GM12878 (cell line): Measurements from ENCODE around the gene FAM53B. TPM values are rescaled to one million over a fixed set of nuclear protein-coding genes. Genes with fewer than 3 reads are reported as not detected.

ENCODE experiments used
- ATAC-seq: fragments of 200-7000 bp; cut with Tn5 transposase; 3 replicates; pipeline ENCODE4 v1.9.1; 2020; ENCODE audit warnings: mild to moderate bottlenecking, moderate library complexity
- BruUV-seq: library from RNA; stranded (reverse); fragments of 400-500 nt; replicated peaks from 2 replicates; lab custom pipeline; 2021; lab: Mats Ljungman, UMichigan
- CTCF ChIA-PET: fragments of 300-600 bp; sonication (Branson Sonifier 250); formaldehyde crosslinking; extraction: SDS; loops from one replicate; lab custom pipeline; 2021; ENCODE audit warnings: inconsistent platforms; lab: Yijun Ruan, JAX
- POLR2A ChIA-PET: fragments of 350-600 bp; formaldehyde crosslinking; extraction: SDS; loops from one replicate; lab custom pipeline; 2021; ENCODE audit warnings: inconsistent platforms; lab: Charles Lee
- RAD21 ChIA-PET: fragments of 300-600 bp; sonication (Branson Sonifier 250); formaldehyde crosslinking; loops from one replicate; lab custom pipeline; 2023; ENCODE audit warnings: antibody characterized with exemption; ENCODE audit not compliant: unreplicated experiment; lab: Charles Lee
- SMC1A ChIA-PET: fragments of 300-600 bp; sonication (Branson Sonifier 250); formaldehyde crosslinking; loops from one replicate; lab custom pipeline; 2023; ENCODE audit not compliant: unreplicated experiment, uncharacterized antibody; lab: Charles Lee
- DNase-seq: peaks from one replicate; pipeline ENCODE4 v3.0.0-alpha.2; 2011; ENCODE audit warnings: low read depth, low spot score
- FAIRE-seq: peaks from 3 replicates; lab custom pipeline; 2011; peaks lifted over from hg19 to GRCh38; lab: Jason Lieb, UNC
- H2AFZ ChIP-seq: 2 replicates; pipeline ENCODE4 v1.6.0; 2011; ENCODE audit warnings: low read depth, low read length, control low read depth; ENCODE audit not compliant: control insufficient read depth
- H3K27ac ChIP-seq: 2 replicates; pipeline ENCODE4 v1.5.1; 2011; ENCODE audit warnings: control low read depth; ENCODE audit not compliant: control insufficient read depth, insufficient read depth
- H3K27me3 ChIP-seq, 2 experiments: replicated peaks in 1 of 2; 2 replicates each; pipeline versions ENCODE4 v1.6.0 to v1.6.1; 2011; ENCODE audit warnings: low read length in 1 of 2; ENCODE audit not compliant: control insufficient read depth in 2 of 2, insufficient read depth in 2 of 2
- H3K36me3 ChIP-seq, 2 experiments: 2 replicates each; pipeline ENCODE4 v1.5.1; 2011; ENCODE audit warnings: low read length in 1 of 2; ENCODE audit not compliant: control insufficient read depth in 2 of 2, insufficient read depth in 2 of 2
- H3K4me1 ChIP-seq: 2 replicates; pipeline ENCODE4 v1.6.1; 2011; ENCODE audit warnings: mild to moderate bottlenecking, low read length, moderate library complexity, mixed read lengths; ENCODE audit not compliant: control insufficient read depth, insufficient read depth
- H3K4me2 ChIP-seq: 2 replicates; pipeline ENCODE4 v1.6.0; 2011; ENCODE audit warnings: control low read depth; ENCODE audit not compliant: control insufficient read depth, insufficient read depth
- H3K4me3 ChIP-seq: fragments of 200-600 bp; sonication (generic); 2 replicates; pipeline ENCODE4 v1.5.1; 2016
- H3K79me2 ChIP-seq: 2 replicates; pipeline ENCODE4 v1.6.0; 2011; ENCODE audit warnings: low read length; ENCODE audit not compliant: control insufficient read depth, insufficient read depth
- H3K9ac ChIP-seq: 2 replicates; pipeline ENCODE4 v1.8.0; 2011; ENCODE audit warnings: low read length, control low read depth, mixed read lengths; ENCODE audit not compliant: control insufficient read depth, insufficient read depth
- H3K9me3 ChIP-seq: replicated peaks from 3 replicates; pipeline ENCODE4 v1.5.1; 2011; ENCODE audit warnings: mild to moderate bottlenecking, low read length; ENCODE audit not compliant: control insufficient read depth, insufficient read depth
- H4K20me1 ChIP-seq: 2 replicates; pipeline ENCODE4 v1.6.0; 2011; ENCODE audit not compliant: control insufficient read depth, insufficient read depth
- ATF2 ChIP-seq: IDR thresholded peaks from 2 replicates; pipeline ENCODE4 v1.6.1; 2012; ENCODE audit warnings: low read length, inconsistent platforms
- POLR2A ChIP-seq: IDR thresholded peaks from 2 replicates; pipeline ENCODE4 v1.6.1; 2011; ENCODE audit warnings: low read depth, mild to moderate bottlenecking, low read length
- WGBS: methylation state at CpG from one replicate; pipeline ENCODE4 v1.1.6; 2016; ENCODE audit warnings: low lambda C conversion rate; ENCODE audit not compliant: insufficient replicate concordance, insufficient coverage; ENCODE audit errors: missing lambda C conversion rate; 5-methylcytosine and 5-hydroxymethylcytosine counted together
- in situ Hi-C: fragments of 300-500 bp; cut with MboI; formaldehyde crosslinking; loops from 9 replicates; pipeline ENCODE4 v1.14.3; 2018; ENCODE audit warnings: mixed read lengths
- intact Hi-C: fragments of 100-400 bp; cut with micrococcal nuclease; formaldehyde crosslinking; loops from one replicate; pipeline ENCODE4 v1.14.2; 2022; ENCODE audit not compliant: unreplicated experiment
- polyA plus RNA-seq, 11 experiments: library from polyadenylated mRNA; depleted of rRNA in 4 of 11; unstranded in 6 of 11; stranded (reverse) in 5 of 11; fragments of >200 nt; fragmentation: Nextera tagmentation in 4 of 11; fragmentation: Illumina TruSeq in 1 of 11; extraction: Ambion mirVana in 4 of 11; extraction: Trizol in 1 of 11; gene quantifications; 1 replicate in 1 of 11; 2 replicates in 10 of 11; pipeline versions ENCODE4 v1.2.1 to v1.2.3, GENCODE V29; 2011 to 2016; ENCODE audit warnings: inconsistent platforms in 2 of 11, missing spikeins in 2 of 11, low read depth in 1 of 11
- total RNA-seq, 4 experiments: library from RNA; depleted of rRNA in 3 of 4; stranded (reverse); fragments of >200 nt in 3 of 4; fragmentation: Illumina TruSeq in 1 of 4; extraction: Trizol in 1 of 4; gene quantifications; 2 replicates each; pipeline versions ENCODE4 v1.2.1 to v1.2.3, GENCODE V29; 2013 to 2021

Gene FAM53B
- total and polyA plus RNA-seq, 10 of the 15 experiments (the other 5 are each of a cell fraction or from before 2014, with no cell fraction given) = 0.05 to 26.3 (median 8.1) TPM

DNA sequence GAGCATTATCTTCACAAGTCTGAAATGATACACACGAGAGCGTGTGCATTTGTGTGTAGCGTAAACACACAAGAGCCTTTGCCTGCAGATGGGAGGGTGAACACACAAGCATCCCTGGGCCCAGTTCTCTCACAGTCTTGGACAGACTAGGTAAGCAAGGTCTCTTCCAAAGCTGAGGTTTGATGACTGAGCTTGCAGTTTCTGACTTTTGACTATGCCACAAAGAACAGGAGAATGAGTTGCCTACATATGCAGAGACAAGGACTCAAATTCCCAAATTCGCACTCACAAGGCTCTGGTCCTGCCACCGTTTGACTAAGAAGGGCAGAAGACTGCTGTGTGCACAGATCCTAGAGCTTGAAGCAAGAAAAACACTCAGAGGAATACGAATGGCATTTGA is 55.8 kb downstream of the FAM53B start:
- no peaks in the 10 kb centered on the region; the same call in none of the 2 replicates for H3K79me2 ChIP-seq
- POLR2A ChIA-PET = interaction anchor here (0.8 to 8.2 kb wide), 15 partner anchors 9 to 64 kb away, joined by 3 to 139 read pairs (median 5); no protein-coding TSS in a partner anchor
- H3K27ac ChIP-seq = peak overlapping the region; percentile 43
- H3K27me3 ChIP-seq = no peaks in the 10 kb centered on the region
- in situ Hi-C loops = no loop called here
- H2AFZ ChIP-seq = no peak overlapping the region
- H3K4me3 ChIP-seq = no peak overlapping the region
- H4K20me1 ChIP-seq = peaks cover 3% of the 10 kb centered on the region; the same call in 1 of the 2 replicates
- 69% methylated on average over 6 of the region's 6 CpGs for WGBS
- FAIRE-seq (no peak), ATAC-seq (peak; percentile 10), DNase-seq (no peak)
- TF ChIP-seq ATF2 = no peak
- TF ChIP-seq POLR2A = 0 out of 2 replicates have a peak, but pooled peaks have one; percentile 4
- H3K36me3 ChIP-seq = peaks cover 5 to 16% of the 10 kb centered on the region in 2 experiments; a peak in 3 of 4 replicates
- H3K9me3 ChIP-seq = no peaks in the 10 kb centered on the region
- H3K4me2 ChIP-seq = peak overlapping the region; percentile 65
- intact Hi-C loops = loop anchor here (2.0 to 5.0 kb wide), 2 partner anchors 41 to 52 kb away; no protein-coding TSS in a partner anchor
- CTCF ChIA-PET = interaction anchor here (0.5 to 9.7 kb wide), 18 partner anchors 9 to 157 kb away, joined by 3 to 106 read pairs (median 6); partner anchors contain the start of gene EEF1AKMT2
- peaks cover 53% of the 10 kb centered on the region for H3K4me1 ChIP-seq
- no TSS peak for BruUV-seq
- H3K9ac ChIP-seq = no peak overlapping the region
- RAD21 ChIA-PET = interaction anchor here (0.7 to 12.8 kb wide), 26 partner anchors 9 to 403 kb away, joined by 3 to 309 read pairs (median 6); partner anchors contain the start of gene EEF1AKMT2
- SMC1A ChIA-PET = interaction anchor here (0.8 to 12.9 kb wide), 24 partner anchors 9 to 150 kb away, joined by 3 to 334 read pairs (median 7); no protein-coding TSS in a partner anchor
